ENCODE data around the gene ZNF665. TPM values are rescaled to one million over a fixed set of nuclear protein-coding genes. Genes with fewer than 3 reads are reported as not detected.
"Not testable (repeated sequence)": the region's sequence is repeated elsewhere in the genome, so short reads cannot be mapped to it uniquely, and the experiment has no call there.

The ZNF665 gene
- total RNA-seq (2022) = not detected in 2 replicates
- Bru-seq, nascent RNA = percentile 2 among the genes with signal in this experiment
- not detected for BruChase-seq, experiment 1, labeled RNA remaining after a 6-hour chase
- BruChase-seq, experiment 2, labeled RNA remaining after a 2-hour chase = percentile 3 among the genes with signal in this experiment
- long read RNA-seq = 0 reads

DNA sequence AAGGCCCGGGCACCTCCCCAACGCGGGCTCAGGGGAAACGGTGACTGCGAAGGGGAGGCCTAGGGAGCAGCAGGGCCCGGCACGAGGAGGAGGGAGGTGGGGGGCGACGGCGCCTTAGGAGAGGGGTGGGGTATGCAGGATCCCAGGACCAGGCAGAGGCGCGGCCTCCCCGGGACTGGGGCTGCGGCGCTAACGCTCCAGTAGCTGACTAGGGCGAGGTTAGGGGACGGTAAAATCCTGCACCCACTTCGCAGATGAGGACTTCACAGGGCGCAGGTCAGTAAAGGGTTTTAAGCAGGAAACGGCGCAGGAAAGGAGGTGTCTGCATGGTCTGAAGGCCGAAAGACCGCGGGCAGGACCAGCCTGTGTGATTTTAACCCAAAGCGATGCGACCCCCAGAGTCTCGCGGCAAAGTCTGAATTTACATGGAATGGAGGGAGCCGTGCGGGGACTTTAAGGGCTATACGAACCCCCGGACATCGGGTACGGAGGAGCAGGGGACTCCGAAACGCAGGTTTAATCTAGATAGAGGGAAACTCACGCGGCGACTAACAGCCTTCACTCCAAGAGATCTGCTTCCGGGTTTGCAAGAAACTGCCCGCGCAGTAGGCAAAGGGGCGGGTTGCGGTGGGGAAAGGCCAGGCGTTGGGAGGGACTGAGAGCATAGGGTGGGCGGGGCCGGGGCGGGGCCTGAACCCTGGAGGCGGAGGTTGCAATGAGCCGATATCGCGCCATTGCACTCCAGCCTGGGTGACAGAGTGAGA is at the start of gene ZNF665:
Gene ZNF665 (minus strand): TSS at position 588 of the 764 bp plus-strand sequence. CDS start 10,460 bp downstream, outside the sequence.
- intact Hi-C loops (cut with micrococcal nuclease; ENCODE audit: unreplicated experiment) = loop anchor here (10.0 kb wide), 1 partner anchor 248 kb away; no protein-coding TSS in a partner anchor
- no peak for DNase-seq
- Mint-ChIP-seq H3K4me3 (ENCODE audit: low read depth, unreplicated experiment) (no peak within 1 kb of the TSS), H3K9me3 (ENCODE audit: low read depth, unreplicated experiment) (peaks cover 26% of the 10 kb centered on the region), H3K36me3 (ENCODE audit: insufficient read depth, unreplicated experiment) (peaks cover 15% of the 10 kb centered on the region), H3K27ac (ENCODE audit: unreplicated experiment) (no peak within 1 kb of the TSS), H3K27me3 (ENCODE audit: unreplicated experiment) (no peaks in the 10 kb centered on the region), H3K4me1 (ENCODE audit: low read depth, unreplicated experiment) (no peaks in the 10 kb centered on the region)
- TF ChIP-seq, protein P1, sequence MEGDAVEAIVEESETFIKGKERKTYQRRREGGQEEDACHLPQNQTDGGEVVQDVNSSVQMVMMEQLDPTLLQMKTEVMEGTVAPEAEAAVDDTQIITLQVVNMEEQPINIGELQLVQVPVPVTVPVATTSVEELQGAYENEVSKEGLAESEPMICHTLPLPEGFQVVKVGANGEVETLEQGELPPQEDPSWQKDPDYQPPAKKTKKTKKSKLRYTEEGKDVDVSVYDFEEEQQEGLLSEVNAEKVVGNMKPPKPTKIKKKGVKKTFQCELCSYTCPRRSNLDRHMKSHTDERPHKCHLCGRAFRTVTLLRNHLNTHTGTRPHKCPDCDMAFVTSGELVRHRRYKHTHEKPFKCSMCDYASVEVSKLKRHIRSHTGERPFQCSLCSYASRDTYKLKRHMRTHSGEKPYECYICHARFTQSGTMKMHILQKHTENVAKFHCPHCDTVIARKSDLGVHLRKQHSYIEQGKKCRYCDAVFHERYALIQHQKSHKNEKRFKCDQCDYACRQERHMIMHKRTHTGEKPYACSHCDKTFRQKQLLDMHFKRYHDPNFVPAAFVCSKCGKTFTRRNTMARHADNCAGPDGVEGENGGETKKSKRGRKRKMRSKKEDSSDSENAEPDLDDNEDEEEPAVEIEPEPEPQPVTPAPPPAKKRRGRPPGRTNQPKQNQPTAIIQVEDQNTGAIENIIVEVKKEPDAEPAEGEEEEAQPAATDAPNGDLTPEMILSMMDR (IDR thresholded peaks at IDR 0.05; ENCODE audit: unreplicated experiment) = no peak
- no TSS peak for BruUV-seq (replicated peaks)
- CTCF ChIA-PET = no interaction called here

DNA sequence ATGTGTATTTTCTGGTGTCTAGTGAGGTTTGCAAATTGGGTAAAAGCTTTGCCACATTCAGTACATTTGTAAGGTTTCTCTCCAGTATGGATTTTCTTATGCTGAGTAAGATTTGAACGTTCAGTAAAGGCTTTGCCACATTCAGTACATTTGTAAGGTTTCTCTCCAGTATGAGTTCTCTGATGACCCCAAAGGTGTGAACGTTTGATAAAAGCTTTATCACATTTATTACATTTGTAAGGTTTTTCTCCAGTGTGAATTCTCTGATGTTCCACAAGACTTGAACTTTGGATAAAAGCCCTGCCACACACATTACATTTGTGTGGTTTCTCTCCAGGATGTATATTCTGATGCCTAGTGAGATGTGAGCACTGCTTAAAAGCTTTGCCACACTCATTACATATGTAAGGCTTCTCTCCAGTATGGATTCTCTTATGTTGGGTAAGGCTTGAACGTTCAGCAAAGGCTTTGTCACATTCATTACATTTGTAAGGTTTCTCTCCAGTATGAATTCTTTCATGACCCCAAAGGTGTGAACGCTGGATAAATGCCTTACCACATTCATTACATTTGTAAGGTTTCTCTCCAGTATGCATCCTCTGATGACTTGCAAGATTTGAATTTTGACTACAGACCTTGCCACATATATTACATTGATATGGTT is 44.1 kb upstream of the ZNF665 start:
- no peaks in the 10 kb centered on the region for H3K4me1 Mint-ChIP-seq (ENCODE audit: low read depth, unreplicated experiment)
- H3K4me3 Mint-ChIP-seq (ENCODE audit: low read depth, unreplicated experiment) = no peak overlapping the region
- no peaks in the 10 kb centered on the region for H3K27me3 Mint-ChIP-seq (ENCODE audit: unreplicated experiment)
- TF ChIP-seq, protein P1 (IDR thresholded peaks at IDR 0.05; ENCODE audit: unreplicated experiment) = no peak
- intact Hi-C loops (cut with micrococcal nuclease; ENCODE audit: unreplicated experiment) = no loop called here
- no peaks in the 10 kb centered on the region for H3K36me3 Mint-ChIP-seq (ENCODE audit: insufficient read depth, unreplicated experiment)
- no TSS peak for BruUV-seq (replicated peaks)
- CTCF ChIA-PET = interaction anchor here (0.7 kb wide), 1 partner anchor 578 kb away, joined by 3 read pairs; no protein-coding TSS in a partner anchor
- H3K27ac Mint-ChIP-seq (ENCODE audit: unreplicated experiment) = no peak overlapping the region
- H3K9me3 Mint-ChIP-seq (ENCODE audit: low read depth, unreplicated experiment) = peaks cover 38% of the 10 kb centered on the region
- no peak for DNase-seq

DNA sequence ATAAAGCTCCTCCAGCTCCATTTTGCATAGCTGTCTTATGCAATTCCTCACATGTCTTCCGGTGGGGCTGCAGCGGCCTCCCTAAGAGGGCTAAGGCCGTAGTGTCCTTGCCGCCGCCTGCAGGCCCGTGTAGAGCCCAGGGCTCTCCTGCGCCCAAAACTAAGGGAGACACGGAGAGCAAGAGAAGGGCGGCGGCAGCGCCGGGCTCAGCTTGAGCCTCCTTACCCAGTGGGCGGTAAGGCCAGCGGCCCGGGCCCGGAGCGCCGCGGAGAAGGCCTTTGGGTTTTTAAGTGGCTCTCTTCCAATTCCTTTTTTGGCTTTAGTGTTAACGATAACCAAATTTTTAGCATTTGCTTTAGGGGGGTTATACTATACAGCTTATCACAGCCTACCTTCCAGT is 31.4 kb upstream of the ZNF665 start:
- no peak for DNase-seq
- no TSS peak for BruUV-seq (replicated peaks)
- CTCF ChIA-PET = no interaction called here
- Mint-ChIP-seq H3K27ac (ENCODE audit: unreplicated experiment) (no peak overlapping the region), H3K27me3 (ENCODE audit: unreplicated experiment) (no peaks in the 10 kb centered on the region), H3K4me3 (ENCODE audit: low read depth, unreplicated experiment) (no peak overlapping the region), H3K36me3 (ENCODE audit: insufficient read depth, unreplicated experiment) (peaks cover 3% of the 10 kb centered on the region), H3K9me3 (ENCODE audit: low read depth, unreplicated experiment) (peaks cover 24% of the 10 kb centered on the region), H3K4me1 (ENCODE audit: low read depth, unreplicated experiment) (no peaks in the 10 kb centered on the region)
- TF ChIP-seq, protein P1 (IDR thresholded peaks at IDR 0.05; ENCODE audit: unreplicated experiment) = no peak
- intact Hi-C loops (cut with micrococcal nuclease; ENCODE audit: unreplicated experiment) = no loop called here

DNA sequence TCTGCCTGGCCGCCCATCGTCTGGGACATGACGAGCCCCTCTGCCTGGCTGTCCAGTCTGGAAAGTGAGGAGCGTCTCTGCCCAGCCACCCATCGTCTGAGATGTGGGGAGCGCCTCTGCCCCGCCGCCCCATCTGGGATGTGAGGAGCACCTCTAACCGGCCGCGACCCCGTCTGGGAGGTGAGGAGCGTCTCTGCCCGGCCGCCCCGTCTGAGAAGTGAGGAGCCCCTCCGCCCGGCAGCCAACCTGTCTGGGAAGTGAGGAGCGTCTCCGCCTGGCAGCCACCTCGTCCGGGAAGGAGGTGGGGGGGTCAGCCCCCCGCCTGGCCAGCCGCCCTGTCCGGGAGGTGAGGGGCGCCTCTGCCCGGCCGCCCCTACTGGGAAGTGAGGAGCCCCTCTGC is 29.6 kb upstream of the ZNF665 start:
- DNase-seq; H3K27ac Mint-ChIP-seq (ENCODE audit: unreplicated experiment); BruUV-seq (replicated peaks); CTCF ChIA-PET; H3K27me3 Mint-ChIP-seq (ENCODE audit: unreplicated experiment); intact Hi-C loops (cut with micrococcal nuclease; ENCODE audit: unreplicated experiment); H3K4me1 Mint-ChIP-seq (ENCODE audit: low read depth, unreplicated experiment); H3K36me3 Mint-ChIP-seq (ENCODE audit: insufficient read depth, unreplicated experiment); H3K4me3 Mint-ChIP-seq (ENCODE audit: low read depth, unreplicated experiment): not testable (repeated sequence)
- peaks cover 25% of the 10 kb centered on the region for H3K9me3 Mint-ChIP-seq (ENCODE audit: low read depth, unreplicated experiment)

Measured in Calu3 (cell line).